Amygdala (tissue), 56 donors: ENCODE data around the gene AK9.
"Not testable (repeated sequence)": the region's sequence is repeated elsewhere in the genome, so short reads cannot be mapped to it uniquely, and the experiment has no call there.

Source experiments
- DNase-seq, 56 donors: peaks; one replicate each; lab custom pipeline; 2025; lab: John Stamatoyannopoulos, UW

The AK9 gene

DNA sequence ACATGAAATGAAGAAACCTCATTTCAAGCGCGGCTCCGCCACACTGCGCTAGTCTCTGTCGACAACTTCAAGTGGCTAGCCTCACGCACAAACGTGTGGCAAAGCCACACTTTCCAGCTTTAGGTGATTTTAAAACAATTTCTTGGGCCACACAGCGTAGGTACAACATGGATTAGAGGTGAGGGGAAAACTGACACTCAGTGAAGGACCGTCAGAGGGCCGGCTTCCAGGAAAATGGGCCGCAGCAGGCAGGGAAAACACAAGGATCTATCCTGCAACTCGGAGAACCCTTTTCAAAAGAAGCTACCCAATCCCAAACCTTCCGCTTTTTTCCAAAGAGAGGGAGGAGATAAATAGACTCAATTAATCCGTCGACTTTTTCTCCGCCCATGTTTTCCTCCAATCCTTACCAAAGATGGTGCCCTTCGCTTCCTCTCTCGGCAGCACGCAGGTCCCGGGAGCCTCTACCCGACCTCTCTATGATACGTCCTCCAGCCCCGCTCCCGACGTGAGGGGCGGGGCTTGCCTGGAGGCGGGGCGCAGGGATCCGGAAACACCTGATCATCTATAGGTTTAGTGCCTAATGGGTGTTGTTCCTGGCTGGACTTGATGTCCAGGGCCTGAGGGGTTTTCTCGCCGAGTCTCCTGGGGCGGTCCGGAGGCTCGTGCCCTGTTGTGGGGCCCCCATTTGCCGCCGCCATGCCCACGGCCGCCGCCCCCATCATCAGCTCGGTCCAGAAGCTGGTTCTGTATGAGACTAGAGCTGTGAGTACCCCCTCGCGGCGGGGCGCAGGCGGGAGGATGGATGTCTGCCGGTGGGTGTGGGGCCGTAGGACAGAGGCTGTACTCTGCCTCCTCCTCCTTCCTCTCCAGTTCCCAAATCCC is at the start of gene AK9, which contains the start of gene FIG4:
AK9 (minus strand) TSS at position 466 of the 885 bp plus-strand sequence. CDS start 15,457 bp downstream, outside the sequence.
FIG4 (plus strand) TSS at position 560 of the 885 bp plus-strand sequence; CDS start at position 700, 140 bp downstream.
- DNase-seq, result peak; percentile 32 to 96 (median 90)

DNA sequence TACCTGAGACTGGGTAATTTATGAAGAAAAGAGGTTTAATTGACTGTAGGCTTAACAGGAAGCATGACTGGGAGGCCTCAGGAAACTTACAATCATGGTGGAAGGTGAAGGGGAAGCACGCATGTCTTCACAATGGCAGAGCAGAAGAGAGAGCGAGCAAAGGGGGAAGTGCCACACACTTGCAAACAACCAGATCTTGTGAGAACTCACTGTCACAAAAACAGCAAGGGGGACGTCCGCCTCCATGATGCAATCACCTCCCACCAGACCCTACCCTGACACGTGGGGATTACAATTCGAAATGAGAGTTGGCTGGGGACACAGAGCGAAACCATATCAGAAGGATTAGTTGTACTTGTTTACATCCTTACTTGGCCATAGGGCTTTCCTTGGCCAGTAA is 49.8 kb upstream of the AK9 start:
- DNase-seq, result no peak

DNA sequence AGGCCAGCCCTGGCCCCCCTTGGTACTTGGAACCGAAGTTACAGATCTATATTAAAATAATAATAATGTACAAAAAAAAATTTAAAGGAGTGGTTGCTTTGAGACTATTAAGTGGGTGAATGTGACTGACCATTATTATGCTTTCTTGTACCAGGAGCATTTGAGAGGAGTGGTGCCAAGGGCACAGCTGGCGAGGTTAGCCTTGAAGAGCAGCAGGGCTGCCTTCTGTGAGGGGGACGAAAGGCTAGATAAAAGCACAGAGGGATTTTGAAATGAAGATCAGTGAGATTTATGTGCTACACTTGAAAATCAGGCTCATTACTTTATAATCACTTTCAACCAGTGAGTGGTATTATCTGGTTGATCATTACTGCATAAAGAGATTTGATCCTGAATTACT is 48.7 kb upstream of the AK9 start:
- no peak for DNase-seq

DNA sequence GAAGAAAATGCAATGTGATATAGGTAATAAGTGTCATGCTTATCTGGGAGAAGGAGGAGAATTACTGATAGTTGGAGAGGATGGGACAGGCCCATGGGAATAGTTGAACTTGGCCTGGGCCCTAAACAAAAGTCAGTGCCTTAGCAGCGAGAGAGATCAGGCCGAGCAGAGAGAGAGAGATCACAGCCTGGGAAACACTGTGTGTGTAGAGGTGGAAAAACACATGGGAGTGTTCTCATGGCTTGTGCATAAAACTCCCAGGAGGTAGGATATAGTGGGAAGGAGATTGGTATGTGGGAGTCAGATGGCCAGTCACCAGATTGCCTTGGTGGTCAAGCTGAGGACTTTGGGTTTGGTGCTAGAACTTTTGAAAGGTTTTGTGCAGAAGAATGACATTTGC is 47.7 kb upstream of the AK9 start:
- no peak for DNase-seq

DNA sequence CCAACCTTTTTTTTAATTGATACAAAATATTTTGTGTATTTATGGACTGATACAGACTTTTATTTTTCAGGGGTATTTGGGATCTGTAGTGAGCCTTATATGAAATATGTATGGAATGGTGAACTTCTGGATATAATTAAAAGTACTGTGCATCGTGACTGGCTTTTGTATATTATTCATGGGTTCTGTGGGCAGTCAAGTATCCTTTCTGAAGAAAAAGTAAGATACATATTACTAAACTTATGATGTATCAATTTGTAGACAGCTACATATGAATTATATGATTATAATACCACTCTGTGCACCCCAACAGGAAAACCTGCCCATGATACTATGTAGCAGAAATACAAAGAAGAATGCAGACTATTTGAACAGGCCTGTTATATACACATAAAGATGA is 47.3 kb upstream of the AK9 start:
- no peak for DNase-seq

DNA sequence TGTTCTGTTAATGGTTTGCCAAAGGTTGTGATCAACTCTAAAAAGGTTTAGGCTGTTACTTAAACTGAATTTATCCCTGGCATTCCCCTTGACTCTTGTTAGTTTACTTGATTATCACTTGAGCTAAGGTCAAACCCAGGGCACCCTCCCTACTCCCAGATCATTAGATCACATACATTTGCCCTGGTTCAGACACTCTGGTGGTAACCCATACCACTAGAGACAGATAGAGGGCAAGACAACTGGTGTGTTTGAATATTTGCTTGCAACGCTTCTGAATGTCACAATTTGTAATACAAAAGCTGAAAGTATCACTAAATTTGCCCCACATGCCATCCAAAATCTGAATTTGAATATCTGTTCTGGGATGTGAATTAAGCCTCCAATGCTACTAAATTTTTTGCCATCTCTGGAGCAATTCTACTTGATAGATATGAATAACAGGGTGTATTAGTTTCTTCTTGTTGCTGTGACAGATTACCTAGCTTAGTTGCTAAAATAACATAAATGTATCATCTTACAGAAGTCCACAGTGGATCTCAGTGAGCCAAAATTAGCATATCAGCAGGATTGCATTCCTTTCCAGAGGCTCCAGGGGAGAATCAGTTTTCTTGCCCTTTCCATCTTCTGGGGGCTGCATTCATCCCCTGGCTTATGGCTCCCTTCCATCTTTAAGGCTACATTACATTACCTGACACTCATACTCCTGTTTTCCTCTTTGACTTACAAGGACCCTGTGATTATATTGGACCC is 45.4 kb upstream of the AK9 start:
- no peak for DNase-seq

DNA sequence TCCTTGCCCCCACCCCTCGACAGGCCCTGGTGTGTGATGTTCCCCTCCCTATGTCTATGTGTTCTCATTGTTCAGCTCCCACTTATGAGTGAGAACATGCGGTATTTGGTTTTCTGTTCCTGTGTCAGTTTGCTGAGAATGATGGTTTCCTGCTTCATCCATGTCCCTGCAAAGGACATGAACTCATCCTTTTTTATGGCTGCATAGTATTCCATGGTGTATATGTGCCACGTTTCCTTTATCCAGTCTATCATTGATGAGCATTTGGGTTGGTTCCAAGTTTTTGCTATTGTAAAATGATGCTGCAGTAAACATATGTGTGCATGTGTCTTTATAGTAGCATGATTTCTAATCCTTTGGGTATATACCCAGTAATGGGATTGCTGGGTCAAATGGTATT is 34.2 kb upstream of the AK9 start:
- DNase-seq, result not testable (repeated sequence)

DNA sequence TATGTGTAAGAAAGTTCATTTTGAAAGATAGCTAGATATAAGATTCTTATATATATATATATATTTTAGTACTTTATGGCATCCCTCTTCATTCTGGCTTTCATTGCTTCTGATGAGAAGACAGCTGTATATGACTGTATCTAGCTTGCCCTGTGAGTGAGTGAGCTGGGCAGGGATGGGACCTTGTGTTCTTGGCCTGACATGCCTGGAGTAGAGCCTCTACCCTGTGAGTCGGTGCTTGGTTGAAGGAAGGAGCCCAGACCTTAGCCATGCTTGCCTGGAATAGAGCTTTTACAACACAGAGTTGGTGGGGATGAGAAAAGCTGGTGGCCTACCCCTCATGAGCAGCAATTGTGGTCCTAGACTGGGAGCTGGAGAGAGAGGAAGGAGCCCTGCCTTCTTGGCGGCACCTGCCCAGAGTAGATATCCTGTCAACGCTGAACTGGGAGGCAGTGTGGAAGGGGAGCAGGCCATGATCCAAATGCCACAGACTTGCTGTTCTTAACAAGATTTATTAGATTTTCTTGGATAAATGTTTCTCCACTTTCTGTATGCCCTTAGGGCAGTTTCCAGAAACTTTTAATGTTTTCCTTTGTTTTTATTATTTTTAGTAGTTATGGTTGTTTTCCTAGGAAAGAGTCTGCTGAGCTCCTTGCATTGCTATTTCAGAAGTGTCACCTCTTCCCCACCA is 31.7 kb upstream of the AK9 start:
- DNase-seq, result no peak

DNA sequence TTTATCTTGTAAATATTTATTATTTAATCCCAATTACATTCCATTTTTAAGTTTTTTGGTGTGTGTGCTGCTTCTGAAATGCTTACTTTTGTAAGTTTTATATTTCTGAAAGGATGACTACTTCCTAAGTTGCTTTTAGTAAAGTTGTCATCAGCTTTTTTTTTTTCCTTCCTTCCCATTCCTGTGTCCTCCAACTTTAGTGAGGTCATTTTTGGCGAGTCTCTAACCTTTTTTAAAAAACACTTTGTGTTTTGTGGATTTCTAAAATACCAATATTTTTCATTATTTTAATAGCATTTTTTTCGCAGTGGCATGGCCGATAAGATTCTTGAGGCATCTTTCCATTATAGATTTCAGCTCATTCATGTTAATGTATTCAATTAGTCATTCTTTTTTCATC is 31.0 kb upstream of the AK9 start:
- DNase-seq, result no peak

DNA sequence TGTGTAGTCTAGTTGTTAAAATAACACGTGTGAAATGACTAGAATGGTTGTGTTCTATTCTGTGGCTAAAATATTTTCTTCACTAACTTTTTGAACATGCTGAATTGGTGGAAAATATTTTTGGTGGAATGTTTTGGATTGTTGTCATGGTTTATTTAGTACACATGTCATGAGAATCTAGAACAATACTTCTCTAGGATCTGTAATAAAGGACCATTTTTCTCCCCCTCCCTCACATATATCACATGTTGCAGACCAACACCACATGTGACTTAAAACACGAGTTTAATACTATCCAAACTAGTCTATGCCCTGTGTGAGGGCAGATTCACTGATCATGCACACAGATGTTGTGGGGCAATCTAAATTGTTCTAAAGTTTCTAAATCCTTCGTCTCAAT is 29.3 kb upstream of the AK9 start:
- DNase-seq, result no peak

DNA sequence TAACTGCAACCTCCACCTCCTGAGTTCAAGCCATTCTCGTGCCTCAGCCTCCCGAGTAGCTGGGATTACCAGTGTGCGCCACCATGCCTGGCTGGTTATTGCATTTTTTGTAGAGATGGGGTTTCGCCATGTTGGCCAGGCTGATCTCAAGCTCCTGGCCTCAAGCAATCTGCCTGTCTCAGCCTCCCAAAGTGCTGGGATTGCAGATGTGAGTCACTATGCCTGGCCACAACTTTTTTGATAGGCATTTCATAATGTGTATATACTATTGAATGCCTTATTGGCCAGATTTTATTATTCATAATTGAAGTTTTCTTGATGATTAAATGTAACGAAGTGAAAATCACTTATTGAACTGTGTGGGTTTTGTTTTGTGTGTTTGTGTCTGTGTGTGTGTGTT is 28.0 kb upstream of the AK9 start:
- DNase-seq, result no peak

DNA sequence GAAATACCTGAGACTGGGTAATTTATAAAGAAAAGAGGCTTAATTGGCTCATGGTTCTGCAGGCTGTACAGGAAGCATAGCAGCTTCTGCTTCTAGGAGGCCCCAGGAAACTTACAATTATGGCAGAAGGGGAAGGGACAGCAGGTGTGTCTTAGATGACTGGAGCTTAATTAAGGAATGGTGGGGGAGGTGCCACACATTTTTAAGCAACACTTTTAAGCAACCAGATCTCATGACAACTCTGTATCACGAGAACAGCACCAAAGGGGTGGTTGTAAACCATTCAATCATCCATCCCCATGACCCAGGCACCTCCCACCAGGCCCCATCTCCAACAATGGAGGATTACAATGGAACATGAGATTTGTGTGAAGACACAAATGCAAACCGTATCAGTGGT is 27.0 kb upstream of the AK9 start:
- DNase-seq, result no peak

DNA sequence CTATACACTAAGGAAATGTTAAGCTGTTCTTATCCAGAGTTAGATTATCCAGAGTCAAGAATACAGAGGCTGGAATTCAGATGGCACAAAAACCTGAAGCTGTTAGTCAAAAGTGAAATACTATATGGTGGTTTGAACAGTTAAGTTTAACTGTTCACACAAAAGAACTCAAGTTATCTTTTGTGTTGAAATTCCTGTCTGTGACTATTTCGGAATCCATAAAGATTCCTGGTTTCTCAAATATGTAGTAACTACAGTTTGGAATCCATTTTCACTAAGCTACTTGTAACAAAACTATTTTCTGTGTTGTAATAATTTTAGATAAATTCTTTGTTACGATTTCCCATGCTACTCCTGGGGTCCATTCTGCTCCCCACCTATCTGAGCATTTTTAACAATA is 24.6 kb upstream of the AK9 start:
- DNase-seq, result no peak

DNA sequence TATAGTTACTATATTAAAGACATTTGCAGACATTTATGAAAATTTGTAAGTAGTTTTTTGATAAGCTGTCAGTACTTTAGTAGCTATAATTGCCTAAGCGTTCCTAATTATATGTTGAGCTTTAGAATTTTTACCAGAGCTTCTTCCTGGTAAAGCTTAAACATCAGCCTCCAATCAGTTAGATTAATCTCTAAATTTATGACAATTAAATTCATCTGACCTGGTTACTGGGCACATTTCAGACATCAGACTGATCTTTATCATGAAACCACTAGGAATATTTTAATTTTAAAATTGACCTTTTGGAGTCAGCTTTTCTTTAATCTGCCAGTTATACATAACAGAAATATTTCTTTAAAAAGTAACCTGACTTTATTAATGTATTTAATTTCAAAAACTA is 23.6 kb upstream of the AK9 start:
- no peak for DNase-seq

DNA sequence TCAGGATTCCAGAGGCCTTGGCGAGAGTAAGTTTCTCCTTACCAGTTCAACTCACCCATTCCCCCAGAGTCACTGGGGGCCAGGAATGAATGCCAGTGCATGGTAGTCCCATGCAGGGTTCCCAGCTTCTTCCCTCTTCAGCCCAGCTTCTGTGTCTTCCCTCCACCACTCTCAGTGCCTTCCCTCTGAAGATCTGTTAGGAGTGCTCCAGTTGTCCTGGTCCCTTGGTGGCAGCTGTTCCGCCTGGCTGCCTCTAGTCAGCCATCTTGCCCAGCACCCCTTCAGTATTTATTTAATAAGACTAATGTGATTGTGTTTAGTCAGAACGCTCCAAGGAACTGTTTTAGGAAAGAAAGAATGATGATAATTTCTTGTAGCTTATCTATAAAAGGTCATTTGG is 23.2 kb upstream of the AK9 start:
- no peak for DNase-seq

DNA sequence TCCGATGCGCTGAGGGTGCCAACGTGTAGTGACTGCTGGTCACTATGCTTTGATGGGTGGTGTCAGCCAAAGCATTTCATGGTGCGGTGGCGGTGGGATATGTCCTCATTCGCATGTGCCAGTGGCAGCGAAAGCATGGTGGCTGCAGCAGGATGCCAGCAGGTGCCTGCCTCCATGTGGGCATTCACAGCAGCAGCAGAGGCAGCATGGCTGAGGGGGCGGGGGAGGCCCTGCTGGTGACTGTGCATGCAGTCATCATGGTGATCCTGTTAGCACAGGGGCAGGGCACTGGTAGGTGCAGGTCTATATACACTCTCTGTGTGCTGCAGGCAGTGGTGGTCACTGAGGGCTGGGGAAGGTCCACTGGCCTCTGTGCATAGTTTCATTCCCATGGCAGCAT is 22.1 kb upstream of the AK9 start:
- DNase-seq, result no peak

DNA sequence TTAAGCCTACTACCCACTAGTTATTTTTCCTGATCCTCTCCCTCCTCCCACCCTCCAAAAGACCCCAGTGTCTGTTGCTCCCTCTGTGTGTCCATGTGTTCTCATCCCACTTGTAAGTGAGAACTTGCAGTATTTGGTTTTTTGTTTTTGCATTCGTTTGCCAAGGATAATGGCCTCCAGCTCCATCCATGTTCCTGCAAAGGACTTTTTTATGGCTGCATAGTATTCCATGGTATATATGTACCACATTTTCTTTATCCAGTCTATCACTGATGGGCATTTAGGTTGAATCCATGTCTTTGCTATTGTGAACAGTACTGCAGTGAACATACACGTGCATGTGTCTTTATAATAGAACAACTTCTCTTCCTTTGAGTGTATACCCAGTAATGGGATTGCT is 17.1 kb upstream of the AK9 start:
- DNase-seq, result not testable (repeated sequence)

DNA sequence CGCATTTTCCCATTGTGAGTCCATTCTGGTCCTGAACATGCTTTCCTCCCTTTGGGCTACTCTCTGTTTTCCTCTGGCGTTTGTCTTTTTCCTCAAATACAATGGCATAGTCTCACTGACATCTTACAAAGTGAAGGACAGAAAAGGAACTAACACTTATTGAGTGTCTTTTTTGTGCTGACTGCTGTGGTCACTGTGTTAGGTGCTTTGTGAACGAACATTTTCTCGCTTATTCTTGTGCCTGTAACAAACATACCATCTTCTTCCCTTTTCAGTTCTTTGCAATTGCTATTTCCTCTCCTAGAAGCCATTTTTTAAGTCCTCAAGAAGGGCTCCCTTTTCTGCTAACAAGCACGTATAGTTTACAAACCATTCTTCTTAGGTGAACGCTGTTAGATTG is 15.5 kb upstream of the AK9 start:
- DNase-seq, result no peak

DNA sequence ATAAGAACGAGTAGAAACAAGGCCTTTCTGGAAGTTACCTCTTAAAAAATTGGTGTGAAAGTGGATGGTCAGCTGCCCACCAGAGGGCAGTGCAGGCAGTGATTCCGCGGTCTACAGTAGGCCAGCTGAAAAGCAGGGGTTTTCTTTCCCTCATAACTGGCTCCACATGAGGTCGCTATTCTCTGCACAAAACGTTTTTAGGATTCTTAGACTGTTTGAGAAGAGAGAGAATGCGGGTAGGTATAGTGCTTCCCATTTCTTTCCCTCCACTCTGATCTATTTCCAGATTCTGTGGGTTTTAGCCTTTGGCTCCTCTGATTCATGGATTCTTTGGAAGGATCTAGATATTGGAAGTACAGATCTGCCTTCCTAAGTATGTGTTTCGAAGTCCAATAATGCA is 14.3 kb upstream of the AK9 start:
- peak in 53 of 56 donors; percentile 5 to 90 (median 59) for DNase-seq

DNA sequence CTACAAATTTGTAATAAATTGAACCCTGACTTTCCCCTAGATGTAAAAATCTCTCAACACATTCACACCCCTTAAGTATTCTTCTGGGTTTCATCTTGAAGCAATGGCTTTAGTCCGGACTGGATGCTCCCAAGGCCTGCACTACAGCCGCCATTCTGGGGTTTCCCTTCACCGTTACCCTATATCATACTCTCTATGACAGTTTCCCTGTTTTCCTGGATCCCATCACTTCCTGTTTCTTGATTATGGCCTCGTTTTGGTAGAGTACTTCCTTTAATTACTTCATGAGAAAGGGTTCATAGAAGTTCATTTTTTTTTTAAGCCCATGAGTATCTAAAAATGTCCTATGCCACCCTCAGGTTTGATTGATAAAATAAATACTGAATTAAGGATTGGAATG is 11.8 kb upstream of the AK9 start:
- no peak for DNase-seq

DNA sequence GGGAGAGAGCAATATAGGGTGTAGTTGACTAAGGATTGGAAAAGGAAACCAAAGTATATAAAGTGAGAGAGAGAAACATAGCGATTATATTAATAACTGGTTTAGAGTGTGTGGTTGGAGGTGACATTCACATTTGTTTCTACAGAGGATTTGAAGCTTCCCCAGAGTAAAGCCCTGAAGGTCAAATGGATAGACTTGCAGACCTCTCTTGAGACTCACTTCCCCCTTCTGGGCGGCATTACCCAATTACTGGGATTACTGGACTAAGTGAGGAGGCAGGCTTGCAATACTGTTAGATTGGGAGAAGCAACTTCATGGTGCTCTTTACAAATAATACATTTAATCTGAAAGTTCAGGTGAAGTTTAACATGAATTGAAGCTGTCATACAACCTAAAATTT is 10.8 kb upstream of the AK9 start:
- DNase-seq, result no peak
